Stimulated activated CD8-positive, alpha-beta memory T cell treated with anti-CD3 and anti-CD28 coated beads, Interleukin-15, amount 100 ng/mL, for 24 hours (primary cell): ENCODE data around the gene DNAH14.

Experiments used
- DNase-seq: peaks from one replicate; pipeline ENCODE4 v3.0.0-alpha.2; 2020; ENCODE audit warnings: low read depth

The DNAH14 gene

DNA sequence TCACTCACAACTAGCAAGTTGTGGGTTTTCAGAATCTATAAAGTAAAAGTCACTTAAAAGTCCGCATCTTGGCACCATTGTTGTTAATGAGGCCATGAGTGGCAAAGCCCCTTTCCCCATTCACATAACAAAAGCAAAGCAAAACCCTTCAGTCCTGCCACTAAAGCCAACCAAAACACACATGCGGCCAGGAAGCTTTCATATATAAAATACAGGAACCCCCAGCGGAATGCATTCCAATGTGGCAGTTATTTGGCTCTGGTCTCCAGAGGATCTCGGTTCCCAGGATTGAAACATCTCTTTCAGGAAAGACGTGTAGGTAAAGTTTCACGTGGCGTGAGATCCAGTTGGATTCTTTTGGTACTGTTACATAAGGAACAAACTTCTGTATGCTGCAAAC lies 500.8 kb downstream of the DNAH14 start:
- no peak for DNase-seq

DNA sequence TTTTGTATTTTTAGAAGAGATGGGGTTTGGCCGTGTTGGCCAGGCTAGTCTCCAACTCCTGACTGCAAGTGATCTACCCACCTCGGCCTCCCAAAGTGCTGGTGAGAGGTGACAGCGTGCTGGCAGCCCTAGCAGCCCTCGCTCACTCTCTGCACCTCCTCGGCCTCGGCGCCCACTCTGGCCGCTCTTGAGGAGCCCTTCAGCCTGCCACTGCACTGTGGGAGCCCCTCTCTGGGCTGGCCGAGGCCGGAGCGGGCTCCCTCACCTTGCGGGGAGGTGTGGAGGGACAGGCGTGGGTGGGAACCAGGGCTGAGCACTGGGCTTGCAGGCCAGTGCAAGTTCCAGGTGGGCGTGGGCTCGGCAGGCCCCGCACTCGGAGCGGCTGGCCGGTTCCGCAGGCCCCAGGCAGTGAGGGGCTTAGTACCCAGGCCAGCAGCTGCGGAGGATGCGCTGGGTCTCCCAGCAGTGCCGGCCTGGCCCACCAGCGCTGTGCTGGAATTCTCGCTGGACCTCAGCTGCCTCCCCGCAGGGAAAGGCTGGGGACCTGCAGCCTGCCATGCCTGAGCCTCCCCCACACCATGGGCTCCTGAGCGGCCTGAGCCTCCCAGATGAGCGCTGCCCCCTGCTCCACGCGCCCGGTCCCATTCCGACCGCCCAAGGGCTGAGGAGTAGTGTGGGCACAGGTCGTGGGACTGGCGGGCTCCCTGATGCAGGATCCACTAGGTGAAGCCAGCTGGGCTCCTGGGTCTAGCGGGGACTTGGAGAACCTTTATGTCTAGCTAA lies 501.8 kb downstream of the DNAH14 start:
- no peak for DNase-seq

- no peak for DNase-seq
Observed at GRCh38 chr1:225434046-225434445, 504.6 kb downstream of the DNAH14 start.

DNA sequence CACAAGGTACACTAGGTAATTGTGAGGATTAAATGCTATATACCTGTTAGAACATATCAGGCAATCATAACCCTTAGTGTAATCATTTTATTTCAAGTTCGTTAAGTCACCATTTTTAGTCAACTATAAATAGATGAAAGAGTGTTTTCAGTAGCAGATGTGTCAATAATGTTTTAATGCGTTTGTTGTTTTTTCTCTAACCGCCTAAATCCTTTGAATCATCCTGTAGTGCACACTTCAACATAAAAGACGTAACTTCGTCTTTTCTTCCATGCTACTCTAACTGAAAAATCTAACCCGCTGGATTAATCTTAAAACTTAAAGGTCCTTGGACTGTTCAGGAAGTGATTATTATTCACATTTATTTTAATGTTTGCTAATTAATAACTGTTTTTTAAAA lies 505.6 kb downstream of the DNAH14 start:
- DNase-seq, result no peak

GRCh38 chr1:225435487-225435886 lies 506.0 kb downstream of the DNAH14 start:
- no peak for DNase-seq

GRCh38 chr1:225435957-225436392 lies 506.5 kb downstream of the DNAH14 start:
- DNase-seq, result no peak

DNA sequence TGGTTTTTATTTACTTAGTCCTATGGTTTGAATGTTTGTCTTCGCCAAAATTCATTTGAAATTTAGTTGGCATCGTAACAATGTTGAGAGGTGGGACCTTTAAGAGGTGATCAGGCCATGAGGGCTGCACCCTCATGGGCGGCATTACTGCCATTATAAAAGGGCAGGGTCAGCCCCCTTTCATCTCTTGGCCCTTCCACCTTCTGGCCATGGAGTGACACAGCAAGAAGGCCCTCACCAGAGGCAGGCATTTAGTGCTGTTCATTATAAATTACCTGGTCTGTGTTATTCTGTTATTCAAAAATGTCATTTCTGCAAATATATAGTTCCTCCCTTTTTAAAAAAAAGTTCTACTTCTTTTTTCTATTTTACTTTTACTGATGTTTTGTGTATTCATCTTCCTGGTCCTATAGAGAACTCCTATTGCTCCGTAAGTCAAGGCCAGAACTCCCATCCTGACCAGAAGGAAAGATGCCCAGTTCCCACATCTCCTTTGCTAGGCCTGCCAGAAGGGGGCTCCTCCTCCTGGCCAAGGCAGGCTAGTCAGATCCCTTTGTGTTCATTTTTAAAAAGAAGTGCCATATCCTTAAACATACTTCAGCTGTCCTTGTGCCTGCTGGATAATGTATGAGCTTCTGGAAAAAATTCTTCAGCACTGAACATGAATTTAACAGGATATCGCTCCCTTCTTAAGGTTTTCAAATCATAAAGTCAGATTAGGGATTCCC lies 508.4 kb downstream of the DNAH14 start:
- DNase-seq, result no peak

- DNase-seq, result no peak
Observed at GRCh38 chr1:225440380-225441221, 511.1 kb downstream of the DNAH14 start.

- no peak for DNase-seq
Observed at GRCh38 chr1:225441314-225442122, 512.0 kb downstream of the DNAH14 start.

DNA sequence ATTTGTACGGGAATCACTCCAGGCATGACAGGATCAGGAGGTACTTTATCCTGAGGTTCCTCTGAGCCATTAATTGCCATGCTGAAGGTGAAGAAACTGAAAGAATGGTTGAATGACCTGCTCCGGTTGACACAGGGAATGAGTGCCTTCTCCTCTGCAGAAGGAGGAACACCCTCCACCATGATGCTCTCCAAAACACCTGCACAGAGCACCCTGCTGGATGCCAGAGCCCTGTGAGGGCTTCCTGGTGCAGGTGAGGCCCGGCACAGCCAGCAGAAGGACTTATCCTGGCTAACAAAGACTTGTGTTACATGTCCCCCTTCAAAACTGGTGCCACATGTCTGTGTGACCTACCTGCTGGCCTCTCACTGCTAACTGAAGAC lies 512.6 kb downstream of the DNAH14 start:
- no peak for DNase-seq

DNA sequence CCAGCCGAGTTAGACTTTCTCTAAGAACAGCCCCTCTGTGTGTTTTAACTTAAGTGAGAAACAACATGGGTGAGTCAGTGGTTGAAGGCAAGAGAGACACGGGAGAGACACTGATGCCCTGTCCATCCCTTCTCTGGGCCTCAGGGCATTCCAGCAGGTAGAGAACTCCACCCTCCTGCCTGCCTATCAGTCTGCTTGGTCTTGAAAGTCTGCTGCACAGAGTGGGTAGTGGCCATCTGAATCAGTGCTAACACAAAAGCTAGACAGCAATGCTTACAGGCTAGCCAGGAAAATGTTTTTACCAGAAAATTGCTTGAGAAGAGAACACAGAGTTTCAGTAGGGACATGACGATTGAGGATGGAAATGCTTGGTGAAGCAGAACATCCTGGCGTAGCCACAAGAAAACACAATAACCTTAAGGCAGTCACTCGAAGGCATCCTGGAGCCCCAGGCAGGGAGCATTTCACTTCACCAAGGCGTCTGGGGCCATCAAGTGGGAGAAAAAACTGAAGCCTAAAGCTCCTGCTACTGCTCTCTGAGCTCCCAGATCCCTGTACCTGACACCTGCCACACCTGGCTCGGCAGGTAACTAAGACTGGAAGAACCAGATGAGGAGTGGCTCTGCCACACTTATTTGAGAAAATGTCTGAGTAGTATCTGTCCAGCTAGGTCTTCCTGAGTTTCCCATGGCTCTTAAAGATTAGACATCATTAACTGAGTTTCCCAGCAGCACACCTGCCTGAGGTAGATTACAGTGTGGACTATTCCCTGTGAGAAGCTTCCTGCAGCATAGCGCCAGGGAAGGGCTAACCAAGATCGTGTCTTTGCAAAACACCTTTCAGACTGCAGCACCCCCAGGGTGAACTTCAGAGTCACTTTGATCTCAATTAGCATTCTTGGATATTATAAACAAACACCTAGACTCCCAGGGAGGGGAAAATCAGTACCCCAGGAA lies 516.4 kb downstream of the DNAH14 start:
- DNase-seq, result no peak

GRCh38 chr1:225446595-225446960 lies 517.1 kb downstream of the DNAH14 start:
- no peak for DNase-seq

DNA sequence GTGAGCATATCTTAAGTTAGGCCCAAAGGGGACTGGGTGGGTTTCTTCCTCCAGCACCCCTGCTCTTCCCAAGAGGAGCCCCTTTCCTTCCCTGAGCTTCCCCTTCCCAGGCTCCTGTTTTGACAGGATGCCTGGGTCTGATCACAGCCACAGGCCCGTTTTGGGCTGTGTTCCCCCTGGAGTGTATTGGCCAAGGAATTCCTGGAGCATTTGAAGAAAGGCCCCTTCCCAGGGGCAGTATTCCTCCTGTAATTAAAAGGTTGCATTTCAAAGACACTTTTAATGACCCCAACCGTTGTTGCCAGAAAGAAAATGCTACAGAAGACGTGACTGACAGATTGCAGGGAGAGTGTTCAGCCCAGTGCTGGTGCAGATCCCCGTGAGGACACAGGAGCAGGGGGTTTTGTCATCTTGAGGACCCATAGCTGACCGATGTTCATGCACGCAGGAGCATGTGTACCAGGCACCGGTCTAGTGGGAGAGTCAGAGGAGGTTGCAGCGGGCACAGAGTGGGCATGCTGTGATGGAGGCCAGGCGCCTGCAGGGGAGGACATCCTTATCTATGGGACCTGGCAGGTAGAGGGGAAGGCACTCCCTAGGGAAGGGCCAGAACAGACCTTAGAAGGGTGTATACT lies 517.6 kb downstream of the DNAH14 start:
- DNase-seq, result no peak

GRCh38 chr1:225447650-225448089 lies 518.2 kb downstream of the DNAH14 start:
- no peak for DNase-seq

- no peak for DNase-seq
Observed at GRCh38 chr1:225448146-225448805, 518.8 kb downstream of the DNAH14 start.
